ENCODE measurements around the gene CREB3L1.

The CREB3L1 gene

DNA sequence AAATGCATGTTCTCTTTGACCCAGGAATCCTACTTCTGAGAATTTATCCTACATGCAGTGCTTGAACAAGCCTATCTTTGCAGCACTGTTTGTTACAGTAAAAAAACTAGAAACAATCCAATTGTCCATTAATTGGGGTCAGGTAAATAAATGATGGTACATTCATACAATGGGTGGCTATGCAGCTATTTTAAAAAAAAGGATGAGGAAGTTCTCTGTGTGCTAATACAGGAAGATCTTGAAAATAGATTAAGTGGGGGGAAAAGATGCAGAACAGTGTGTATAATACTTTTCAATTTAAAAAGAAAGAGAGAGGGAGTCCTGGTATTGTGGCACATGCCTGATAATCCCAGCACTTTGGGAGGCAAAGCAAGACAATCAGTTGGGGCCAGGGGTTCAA lies 9.5 kb upstream of the CREB3L1 start:
- TF ChIP-seq, protein P1, sequence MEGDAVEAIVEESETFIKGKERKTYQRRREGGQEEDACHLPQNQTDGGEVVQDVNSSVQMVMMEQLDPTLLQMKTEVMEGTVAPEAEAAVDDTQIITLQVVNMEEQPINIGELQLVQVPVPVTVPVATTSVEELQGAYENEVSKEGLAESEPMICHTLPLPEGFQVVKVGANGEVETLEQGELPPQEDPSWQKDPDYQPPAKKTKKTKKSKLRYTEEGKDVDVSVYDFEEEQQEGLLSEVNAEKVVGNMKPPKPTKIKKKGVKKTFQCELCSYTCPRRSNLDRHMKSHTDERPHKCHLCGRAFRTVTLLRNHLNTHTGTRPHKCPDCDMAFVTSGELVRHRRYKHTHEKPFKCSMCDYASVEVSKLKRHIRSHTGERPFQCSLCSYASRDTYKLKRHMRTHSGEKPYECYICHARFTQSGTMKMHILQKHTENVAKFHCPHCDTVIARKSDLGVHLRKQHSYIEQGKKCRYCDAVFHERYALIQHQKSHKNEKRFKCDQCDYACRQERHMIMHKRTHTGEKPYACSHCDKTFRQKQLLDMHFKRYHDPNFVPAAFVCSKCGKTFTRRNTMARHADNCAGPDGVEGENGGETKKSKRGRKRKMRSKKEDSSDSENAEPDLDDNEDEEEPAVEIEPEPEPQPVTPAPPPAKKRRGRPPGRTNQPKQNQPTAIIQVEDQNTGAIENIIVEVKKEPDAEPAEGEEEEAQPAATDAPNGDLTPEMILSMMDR (IDR thresholded peaks at IDR 0.05; ENCODE audit: borderline replicate concordance, insufficient read depth, low read depth, low read length) = no peak
- no peak overlapping the region for H3K4me3 ChIP-seq (ENCODE audit: low read depth, low read length)

DNA sequence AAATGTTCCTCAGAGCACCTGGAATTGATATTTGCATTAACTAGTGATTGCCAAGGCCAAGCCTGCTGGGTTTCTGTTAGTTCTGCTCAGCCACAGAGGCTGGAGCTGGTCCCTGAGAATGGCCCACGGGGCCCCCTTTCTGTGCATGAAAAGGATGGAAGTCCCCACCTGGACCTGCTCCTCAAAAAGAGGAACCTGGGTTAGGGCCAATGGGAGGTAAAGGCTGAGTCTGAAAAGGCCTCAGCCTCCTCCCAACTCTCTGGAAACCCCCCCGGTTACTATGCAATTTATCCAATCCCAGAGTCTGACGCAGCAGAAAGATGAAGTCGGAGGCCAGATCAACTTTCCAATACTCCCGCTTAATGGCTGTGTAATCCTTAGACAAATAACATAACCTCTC lies 6.8 kb upstream of the CREB3L1 start:
- TF ChIP-seq, protein P1 (IDR thresholded peaks at IDR 0.05; ENCODE audit: borderline replicate concordance, insufficient read depth, low read depth, low read length) = no peak
- no peak overlapping the region for H3K4me3 ChIP-seq (ENCODE audit: low read depth, low read length)

DNA sequence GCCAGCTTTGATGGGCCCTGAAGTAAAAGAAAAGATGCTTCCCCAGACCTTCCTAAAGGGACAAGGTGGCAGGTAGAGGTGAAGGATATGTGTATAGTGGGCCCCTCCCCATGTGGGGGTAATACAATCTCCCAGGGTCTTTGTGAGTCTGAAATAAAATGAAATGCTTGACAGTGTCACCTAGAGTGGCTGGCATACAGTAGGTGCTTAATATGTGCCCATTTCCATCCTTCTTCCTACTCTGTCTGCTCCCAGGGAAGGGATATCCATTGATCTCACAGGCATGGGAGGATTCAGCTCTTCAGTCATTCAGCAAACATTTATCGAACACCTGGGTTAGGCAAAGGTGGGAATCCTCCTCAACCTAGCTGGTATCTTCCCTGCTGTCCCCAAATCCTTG lies 6.1 kb upstream of the CREB3L1 start:
- H3K4me3 ChIP-seq (ENCODE audit: low read depth, low read length) = no peak overlapping the region
- TF ChIP-seq, protein P1 (IDR thresholded peaks at IDR 0.05; ENCODE audit: borderline replicate concordance, insufficient read depth, low read depth, low read length) = no peak

DNA sequence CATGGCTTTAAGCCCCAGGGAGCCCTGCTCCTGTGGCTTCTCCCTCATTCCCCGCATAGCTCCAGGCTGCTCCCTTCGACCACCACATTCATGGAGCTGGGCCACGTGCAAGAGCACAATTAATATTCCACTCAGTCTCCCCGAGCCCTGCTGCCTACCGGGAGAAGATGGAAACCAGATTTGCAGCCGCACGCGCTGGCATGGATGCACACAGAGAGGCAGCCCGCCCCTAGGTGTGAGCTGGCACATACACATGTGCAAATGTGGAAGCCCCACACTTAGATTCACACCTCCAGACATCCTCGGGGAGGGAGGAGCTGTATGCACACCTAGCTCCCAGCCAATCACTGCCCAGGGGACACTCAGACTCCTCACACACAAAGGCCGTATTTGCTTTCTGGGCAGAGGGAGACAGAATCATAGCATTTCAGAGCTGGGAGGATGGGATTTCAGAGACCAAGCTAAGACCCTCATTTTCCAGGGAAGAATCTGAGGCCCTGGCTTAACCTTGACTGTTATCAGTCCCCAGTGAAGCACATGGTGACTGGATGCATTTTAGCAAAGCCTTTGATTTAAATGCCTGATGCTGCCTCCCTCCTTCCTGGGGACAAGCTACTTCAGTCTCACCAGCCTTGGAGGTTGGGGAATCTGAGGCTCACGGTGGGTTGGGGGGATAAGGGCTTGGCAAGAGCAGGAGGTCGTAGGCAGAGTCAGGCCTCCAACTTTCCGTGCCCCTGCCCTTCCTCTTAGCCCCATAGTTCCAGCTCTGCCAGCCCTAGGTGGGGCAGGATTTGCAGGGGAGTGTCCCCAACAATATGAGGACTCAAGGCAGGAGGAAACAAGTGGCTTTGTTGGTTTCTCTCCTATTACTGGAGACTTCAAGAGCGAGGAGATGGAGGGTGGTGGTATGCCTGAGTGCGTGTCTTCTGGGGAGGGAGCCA lies 5.3 kb upstream of the CREB3L1 start:
- TF ChIP-seq, protein P1 (IDR thresholded peaks at IDR 0.05; ENCODE audit: borderline replicate concordance, insufficient read depth, low read depth, low read length) = no peak
- no peak overlapping the region for H3K4me3 ChIP-seq (ENCODE audit: low read depth, low read length)

DNA sequence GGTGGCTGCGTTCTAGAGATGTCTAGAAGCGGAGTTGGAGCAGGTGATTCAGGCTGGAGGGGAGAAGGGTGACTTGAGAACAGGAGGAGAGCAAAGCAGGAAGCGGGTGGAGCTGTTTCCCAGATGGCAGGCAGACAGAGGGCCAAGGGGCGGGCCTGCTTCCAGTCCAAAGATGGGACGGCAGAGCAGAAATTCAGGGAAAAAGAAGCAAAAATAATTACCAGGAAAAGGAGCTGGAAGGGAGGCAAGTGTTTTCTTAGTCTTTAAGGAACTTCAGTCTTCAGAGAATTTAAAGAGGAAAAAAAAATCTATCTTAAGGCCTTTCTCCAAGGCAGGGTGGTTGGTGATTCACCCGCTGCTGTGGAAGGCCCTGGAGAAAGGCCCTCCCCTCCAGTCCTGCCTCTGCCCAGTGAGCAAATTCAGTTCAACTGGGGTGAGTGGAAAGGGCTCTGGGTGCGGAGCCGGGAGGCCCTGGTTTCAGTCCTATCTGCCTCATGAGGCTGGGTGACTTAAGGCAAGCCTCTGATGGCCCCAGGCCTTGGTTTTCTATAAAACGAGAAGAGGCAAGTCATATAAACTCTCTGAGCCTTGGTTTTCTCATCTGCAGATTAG lies 4.5 kb upstream of the CREB3L1 start:
- H3K4me3 ChIP-seq (ENCODE audit: low read depth, low read length) = no peak overlapping the region
- TF ChIP-seq, protein P1 (IDR thresholded peaks at IDR 0.05; ENCODE audit: borderline replicate concordance, insufficient read depth, low read depth, low read length) = no peak

DNA sequence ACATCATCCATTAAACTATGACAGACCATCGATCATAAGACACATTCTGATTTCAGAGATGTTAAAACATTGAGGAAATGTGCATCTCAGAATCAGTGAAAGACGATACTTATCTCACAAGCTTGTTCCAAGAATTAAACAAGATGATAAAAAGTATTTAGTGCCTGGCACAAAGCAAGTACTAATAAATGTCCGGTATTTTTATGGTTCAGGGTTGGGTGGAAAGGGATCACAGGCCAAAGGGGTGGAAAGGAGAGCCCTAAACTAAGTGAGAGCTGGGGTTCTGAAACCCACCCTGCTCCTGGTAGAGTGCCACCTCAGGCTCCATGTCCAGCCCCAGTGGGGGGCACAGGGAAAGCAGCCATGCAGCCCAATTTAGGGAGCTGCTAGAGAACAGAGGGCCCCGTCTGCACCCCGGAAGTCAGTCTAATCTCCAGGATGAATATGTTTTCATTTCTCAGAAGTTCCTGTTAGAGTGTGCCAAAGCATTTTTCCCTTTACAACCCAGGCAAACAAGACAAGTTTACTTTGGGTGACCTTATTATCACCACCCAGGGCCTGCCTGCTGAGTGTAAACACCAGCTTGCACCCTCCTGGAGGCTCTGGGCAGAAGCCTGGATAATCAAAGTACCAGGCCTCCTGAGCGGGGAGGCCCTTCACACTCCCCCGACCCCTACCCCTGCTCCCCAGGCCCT lies 3.8 kb upstream of the CREB3L1 start:
- TF ChIP-seq, protein P1 (IDR thresholded peaks at IDR 0.05; ENCODE audit: borderline replicate concordance, insufficient read depth, low read depth, low read length) = no peak
- H3K4me3 ChIP-seq (ENCODE audit: low read depth, low read length) = no peak overlapping the region
